Lower leg skin (tissue), 4 donors: ENCODE measurements around the gene RUFY3. TPM values are rescaled to one million over a fixed set of nuclear protein-coding genes. Genes with fewer than 3 reads are reported as not detected.

Experiments
- DNase-seq, 2 donors: peaks; one replicate each; pipeline ENCODE4 v3.0.0-alpha.2; 2019; ENCODE audit warnings: low spot score in 2 of 2
- H3K4me3 ChIP-seq: fragments of 200-600 bp; sonication (generic); 2 replicates; pipeline ENCODE4 v1.5.1; 2017; ENCODE audit warnings: mild to moderate bottlenecking, low read depth; ENCODE audit not compliant: poor library complexity, severe bottlenecking
- CTCF ChIP-seq, 3 donors: fragments of 450-650 bp; IDR thresholded peaks; one replicate each; pipeline ENCODE4 v1.5.1; 2016; ENCODE audit warnings: antibody characterized with exemption in 3 of 3, mild to moderate bottlenecking in 3 of 3, moderate library complexity in 2 of 3
- POLR2A ChIP-seq, 2 donors: fragments of 450-650 bp; IDR thresholded peaks; one replicate each; pipeline ENCODE4 v1.6.1; 2016 to 2017; ENCODE audit warnings: antibody characterized with exemption in 2 of 2, mild to moderate bottlenecking in 1 of 2, moderate library complexity in 1 of 2
- WGBS, 2 donors: methylation state at CpG; one replicate each; pipeline ENCODE4 v1.1.5; 2018; 5-methylcytosine and 5-hydroxymethylcytosine counted together
- intact Hi-C: fragments of 100-400 bp; cut with DNase I; formaldehyde crosslinking; loops from one replicate; pipeline ENCODE4 v1.15.0; 2023; ENCODE audit warnings: low total_unique reads
- total RNA-seq, 4 donors: library from RNA; depleted of rRNA; stranded (reverse); fragments of >200 nt; gene quantifications; one replicate each; pipeline ENCODE4 v1.1.0, GENCODE V29; 2016

Gene RUFY3
- total RNA-seq, 4 donors from 2014 or later: 54.2 to 88.9 (median 65.7) TPM

- no peak for TF ChIP-seq CTCF (IDR thresholded peaks at IDR 0.05)
- TF ChIP-seq POLR2A (IDR thresholded peaks at IDR 0.05): no peak
- WGBS, 2 donors: 86 to 89% methylated on average over 5 of the region's 5 CpGs
- intact Hi-C loops: no loop called here
- no peak for DNase-seq
- H3K4me3 ChIP-seq: no peak overlapping the region
Measured at GRCh38 chr4:70802928-70803580, 81.3 kb downstream of the RUFY3 start.

GRCh38 chr4:70808151-70808550 lies 86.4 kb downstream of the RUFY3 start:
- no peak for TF ChIP-seq POLR2A (IDR thresholded peaks at IDR 0.05)
- no peak for TF ChIP-seq CTCF (IDR thresholded peaks at IDR 0.05)
- intact Hi-C loops: no loop called here
- DNase-seq: no peak
- 89 to 96% methylated on average over 1 of the region's 1 CpG for WGBS, 2 donors
- no peak overlapping the region for H3K4me3 ChIP-seq

- TF ChIP-seq POLR2A (IDR thresholded peaks at IDR 0.05): no peak
- no peak for TF ChIP-seq CTCF (IDR thresholded peaks at IDR 0.05)
- intact Hi-C loops: no loop called here
Measured at GRCh38 chr4:70815370-70815769, 93.6 kb downstream of the RUFY3 start.

GRCh38 chr4:70816894-70817293 lies 95.1 kb downstream of the RUFY3 start:
- WGBS, 2 donors: 47 to 50% methylated on average over 2 of the region's 2 CpGs
- intact Hi-C loops: no loop called here
- H3K4me3 ChIP-seq: no peak overlapping the region
- TF ChIP-seq POLR2A (IDR thresholded peaks at IDR 0.05) (no peak), CTCF (IDR thresholded peaks at IDR 0.05) (no peak)
- no peak for DNase-seq

More at GRCh38 chr4:70815370-70815769, 93.6 kb downstream of the RUFY3 start:
- H3K4me3 ChIP-seq: no peak overlapping the region
- no peak for DNase-seq
- 67 to 78% methylated on average over 1 of the region's 1 CpG for WGBS, 2 donors

- no peak for DNase-seq
- no peak overlapping the region for H3K4me3 ChIP-seq
- intact Hi-C loops: no loop called here
- no peak for TF ChIP-seq POLR2A (IDR thresholded peaks at IDR 0.05)
- no peak for TF ChIP-seq CTCF (IDR thresholded peaks at IDR 0.05)
- 81 to 82% methylated on average over 5 of the region's 5 CpGs for WGBS, 2 donors
Measured at GRCh38 chr4:70818173-70818855, 96.5 kb downstream of the RUFY3 start.
